Mesenteric fat pad (tissue), 1 donor: ENCODE measurements around the gene EPB41L3. TPM values are rescaled to one million over a fixed set of nuclear protein-coding genes. Genes with fewer than 3 reads are reported as not detected.

ENCODE experiments used
- DNase-seq: peaks from one replicate; pipeline ENCODE4 v3.0.0-alpha.2; 2020; ENCODE audit warnings: low spot score
- total RNA-seq: library from RNA; stranded (reverse); fragmentation: NEBNext Ultra II Directional; extraction: Animal tissue kit (Norgen Biotek cat#: 25700); gene quantifications from one replicate; pipeline ENCODE4 v1.2.1, GENCODE V29; 2021
- donor health status: DM: yes; HTN: yes; CAD: no.

EPB41L3 gene
- total RNA-seq, 1 donor from 2014 or later = 249 TPM

DNA sequence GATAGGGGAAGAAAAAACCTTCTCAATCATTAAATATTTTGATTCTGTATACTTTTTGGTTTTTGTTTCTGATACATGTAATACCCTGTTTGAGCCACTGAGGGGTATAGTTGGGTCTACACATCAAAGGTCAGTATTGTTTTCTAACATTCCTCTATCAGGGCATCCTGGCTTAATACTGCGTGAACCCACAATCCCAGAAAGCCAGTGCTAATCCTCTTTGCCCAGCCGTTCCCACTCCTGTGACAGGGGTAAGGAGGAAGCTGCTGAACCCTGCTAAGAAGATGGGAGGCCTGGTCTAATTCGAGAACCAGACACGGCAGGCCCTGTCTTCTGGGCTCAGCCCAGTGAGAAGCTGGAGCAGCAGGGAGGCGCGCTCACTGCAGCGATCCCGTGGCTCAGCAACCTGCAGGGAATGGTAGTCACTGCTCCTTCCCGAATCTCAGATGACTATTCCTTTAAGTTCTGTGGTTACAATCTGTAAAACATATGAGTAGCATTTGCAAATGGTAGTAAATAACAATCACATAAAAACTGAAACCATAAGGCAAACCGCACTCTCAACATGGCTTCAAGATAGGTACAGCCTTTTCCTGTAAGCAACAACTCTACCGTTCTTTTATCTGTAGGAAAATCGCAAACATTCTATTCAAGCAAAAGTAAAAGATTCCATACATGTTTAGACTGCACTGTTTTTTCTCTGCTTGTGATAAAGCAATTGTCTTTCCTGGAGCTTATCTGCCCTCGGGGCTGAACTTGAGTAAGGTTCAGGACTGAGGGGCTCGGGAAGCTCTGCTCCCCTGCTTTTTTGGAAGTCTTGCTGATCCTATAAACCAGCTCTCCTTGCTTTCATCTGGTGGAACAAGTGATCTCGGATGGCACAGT, 87.0 kb downstream of the EPB41L3 start:
- no peak for DNase-seq

- DNase-seq = no peak
Measured at GRCh38 chr18:5455674-5456073, 88.1 kb downstream of the EPB41L3 start.

- DNase-seq = no peak
Measured at GRCh38 chr18:5452943-5453443, 90.8 kb downstream of the EPB41L3 start.

DNA sequence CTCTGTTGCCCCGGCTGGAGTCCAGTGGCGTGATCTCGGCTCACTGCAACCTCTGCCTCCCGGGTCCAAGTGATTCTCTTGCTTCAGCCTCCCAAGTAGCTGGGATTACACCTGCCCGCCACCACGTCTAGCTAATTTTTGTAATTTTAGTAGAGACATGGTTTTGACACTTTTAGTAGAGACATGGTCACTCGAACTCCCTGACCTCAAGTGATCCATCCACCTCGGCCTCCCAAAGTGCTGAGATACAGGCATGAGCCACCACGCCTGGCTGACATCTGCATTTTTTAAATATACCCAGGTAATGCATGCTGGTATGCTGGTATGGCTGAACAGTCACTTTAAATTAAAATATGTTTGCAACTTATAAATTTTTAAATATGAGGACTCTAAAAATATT, 91.9 kb downstream of the EPB41L3 start:
- DNase-seq = no peak

DNA sequence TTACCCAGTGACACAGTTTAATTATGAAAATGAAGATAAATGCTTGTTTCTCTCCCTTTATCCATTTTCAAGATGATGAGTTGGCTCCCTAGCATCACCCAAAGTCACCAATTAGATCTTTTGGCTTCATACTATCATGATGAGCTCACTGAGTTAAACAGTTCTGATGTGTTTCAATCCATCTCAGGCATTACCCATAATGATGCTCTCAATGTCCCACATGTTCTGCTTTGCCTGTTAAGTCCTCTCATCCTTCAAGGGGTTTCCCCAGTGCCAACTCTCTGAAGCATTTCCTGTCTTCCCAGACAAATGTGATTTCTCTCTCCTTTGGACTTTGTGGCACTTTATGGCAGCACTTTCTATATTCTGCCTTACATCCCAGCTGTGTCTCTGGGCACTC, 92.6 kb downstream of the EPB41L3 start:
- no peak for DNase-seq

GRCh38 chr18:5449858-5450509, 93.8 kb downstream of the EPB41L3 start:
- DNase-seq = no peak

- DNase-seq = no peak
Measured at GRCh38 chr18:5447442-5447841, 96.4 kb downstream of the EPB41L3 start.

DNA sequence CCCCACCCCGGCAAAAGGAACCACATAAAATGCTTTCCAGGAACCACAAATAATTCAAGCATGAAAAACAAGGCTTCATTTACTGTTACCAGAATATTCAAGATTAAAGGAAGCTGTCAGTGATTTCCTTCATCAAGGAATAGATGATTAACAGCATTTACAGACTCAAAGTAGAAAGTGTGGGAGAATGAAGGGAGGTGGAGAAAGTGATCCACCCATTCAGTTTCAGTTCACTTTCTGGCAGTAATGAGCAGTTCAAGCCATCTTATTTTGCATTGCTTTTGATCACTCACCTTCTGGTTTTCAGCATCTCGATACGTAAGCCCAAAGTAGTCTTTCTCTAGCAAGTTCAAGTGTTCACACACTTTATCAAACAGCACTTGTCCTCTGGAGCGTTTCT, 99.0 kb downstream of the EPB41L3 start:
- no peak for DNase-seq

- DNase-seq = no peak
Measured at GRCh38 chr18:5444269-5444668, 99.5 kb downstream of the EPB41L3 start.

DNA sequence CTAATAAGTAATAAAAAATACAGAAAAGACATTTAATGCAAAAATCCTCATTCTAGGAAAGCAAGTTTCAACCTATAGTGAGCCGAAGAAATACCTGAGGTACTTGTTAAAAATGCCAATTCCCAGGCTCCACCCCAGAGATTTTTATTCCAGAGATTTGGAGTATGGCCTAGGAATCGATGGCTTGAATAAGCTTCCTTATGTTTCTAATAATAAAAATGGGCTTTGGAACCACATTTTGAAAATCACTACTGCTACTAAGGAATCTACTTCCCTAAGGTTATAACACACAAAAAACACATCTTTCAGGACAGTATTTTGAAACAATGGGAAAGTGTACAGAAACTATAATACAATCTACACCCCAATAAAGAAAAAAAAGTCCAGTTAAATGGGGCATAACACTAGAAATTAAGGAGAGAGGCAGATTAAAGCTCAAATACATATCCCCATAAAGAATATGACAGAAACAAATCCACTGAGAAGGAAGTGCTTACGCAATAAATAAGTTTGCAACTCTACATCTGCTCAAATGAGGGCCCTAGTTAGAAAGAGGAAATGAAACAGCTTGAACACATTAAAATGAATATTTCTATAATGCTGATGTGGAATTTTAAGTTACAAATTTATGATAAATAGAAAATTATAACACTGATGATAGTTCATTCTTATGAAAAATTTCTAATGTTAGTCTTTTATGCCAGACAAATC, 103.7 kb downstream of the EPB41L3 start:
- DNase-seq = no peak

- DNase-seq = no peak
Measured at GRCh38 chr18:5434425-5434824, 109.4 kb downstream of the EPB41L3 start.

- no peak for DNase-seq
Measured at GRCh38 chr18:5431836-5432575, 111.8 kb downstream of the EPB41L3 start.

DNA sequence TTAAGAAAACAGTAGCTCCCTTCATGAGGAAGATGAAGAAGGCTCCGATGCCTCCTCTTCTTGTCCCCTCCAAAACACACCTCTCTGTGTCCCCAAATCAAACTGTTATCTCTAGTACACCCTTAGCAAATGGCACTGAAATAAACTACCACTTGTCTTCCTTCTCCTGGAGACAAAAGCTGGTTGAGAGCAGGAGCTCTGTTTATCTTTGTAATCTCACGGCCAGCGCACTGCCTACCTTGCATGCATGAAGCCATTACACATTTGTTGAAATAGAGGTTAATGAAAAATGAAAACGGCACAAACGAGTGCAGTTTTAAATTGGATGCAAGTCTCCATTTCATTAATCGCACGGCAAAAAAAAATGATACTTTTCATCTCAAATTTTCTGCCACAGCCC, 113.7 kb downstream of the EPB41L3 start:
- no peak for DNase-seq

DNA sequence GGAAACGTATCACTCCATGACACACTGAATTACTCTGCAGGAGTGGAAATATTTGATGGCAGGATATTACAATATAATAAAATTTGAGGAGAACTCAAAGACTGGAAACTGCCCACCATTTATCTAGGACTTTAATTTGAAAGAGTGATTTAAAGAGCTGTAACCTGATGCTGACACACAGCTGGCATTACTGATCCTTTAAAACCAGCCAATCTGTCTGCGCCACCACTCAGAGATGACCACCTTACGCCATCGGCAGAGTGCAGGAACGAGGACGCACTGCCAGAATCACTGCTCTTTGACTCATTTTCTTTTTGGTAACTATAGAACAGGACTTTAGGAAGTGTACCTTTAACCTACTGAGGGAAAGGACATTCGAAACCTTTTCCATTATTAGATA, 114.1 kb downstream of the EPB41L3 start:
- no peak for DNase-seq

GRCh38 chr18:5425721-5426120, 118.1 kb downstream of the EPB41L3 start:
- no peak for DNase-seq

- no peak for DNase-seq
Measured at GRCh38 chr18:5424903-5425664, 118.7 kb downstream of the EPB41L3 start.

GRCh38 chr18:5422626-5423025, 121.2 kb downstream of the EPB41L3 start:
- DNase-seq = no peak

- DNase-seq = no peak
Measured at GRCh38 chr18:5421981-5422380, 121.8 kb downstream of the EPB41L3 start.

GRCh38 chr18:5420906-5421305, 122.9 kb downstream of the EPB41L3 start:
- DNase-seq = no peak

GRCh38 chr18:5419601-5420000, 124.2 kb downstream of the EPB41L3 start:
- no peak for DNase-seq
